Epithelial cell of proximal tubule (primary cell): ENCODE data around the gene PODXL. TPM values are rescaled to one million over a fixed set of nuclear protein-coding genes. Genes with fewer than 3 reads are reported as not detected.
A peak's percentile ranks its signal among the peaks of the same experiment; 100 is the strongest.

Source experiments
- DNase-seq: peaks from one replicate; pipeline ENCODE4 v3.0.0-alpha.2; 2011; ENCODE audit warnings: low read depth
- H3K4me3 ChIP-seq: 2 replicates; pipeline ENCODE4 v1.5.1; 2011; ENCODE audit warnings: low read depth, mild to moderate bottlenecking, low read length
- total RNA-seq: library from RNA; depleted of rRNA; stranded (reverse); fragments of >200 nt; gene quantifications from 2 replicates; pipeline ENCODE4 v1.2.3, GENCODE V29; 2015
- TF ChIP-seq, protein P1 (sequence below): conservative IDR thresholded peaks from 2 replicates; pipeline ENCODE4 v1.5.1; 2012; ENCODE audit warnings: low read depth, mild to moderate bottlenecking, low read length

The PODXL gene
- total RNA-seq, 1 donor from 2014 or later: 26.3 TPM

DNA sequence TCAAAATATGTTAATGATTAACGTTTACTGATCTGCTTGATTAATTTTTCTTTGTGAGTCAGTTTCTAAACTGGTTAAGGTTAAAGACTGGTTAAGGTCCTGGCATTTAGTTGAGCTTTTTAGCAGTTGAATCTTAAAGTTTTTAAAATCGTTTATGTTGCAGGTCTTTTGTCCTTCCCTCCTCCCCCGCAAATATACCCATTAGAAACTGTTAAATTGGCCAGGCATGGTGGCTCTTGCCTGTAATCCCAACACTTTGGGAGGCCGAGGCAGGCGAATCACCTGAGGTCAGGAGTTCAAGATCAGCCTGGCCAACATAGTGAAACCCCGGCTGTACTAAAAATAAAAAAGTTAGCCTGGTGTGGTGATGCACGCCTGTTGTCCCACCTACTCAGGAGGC, 100.9 kb downstream of the PODXL start:
- TF ChIP-seq, protein P1, sequence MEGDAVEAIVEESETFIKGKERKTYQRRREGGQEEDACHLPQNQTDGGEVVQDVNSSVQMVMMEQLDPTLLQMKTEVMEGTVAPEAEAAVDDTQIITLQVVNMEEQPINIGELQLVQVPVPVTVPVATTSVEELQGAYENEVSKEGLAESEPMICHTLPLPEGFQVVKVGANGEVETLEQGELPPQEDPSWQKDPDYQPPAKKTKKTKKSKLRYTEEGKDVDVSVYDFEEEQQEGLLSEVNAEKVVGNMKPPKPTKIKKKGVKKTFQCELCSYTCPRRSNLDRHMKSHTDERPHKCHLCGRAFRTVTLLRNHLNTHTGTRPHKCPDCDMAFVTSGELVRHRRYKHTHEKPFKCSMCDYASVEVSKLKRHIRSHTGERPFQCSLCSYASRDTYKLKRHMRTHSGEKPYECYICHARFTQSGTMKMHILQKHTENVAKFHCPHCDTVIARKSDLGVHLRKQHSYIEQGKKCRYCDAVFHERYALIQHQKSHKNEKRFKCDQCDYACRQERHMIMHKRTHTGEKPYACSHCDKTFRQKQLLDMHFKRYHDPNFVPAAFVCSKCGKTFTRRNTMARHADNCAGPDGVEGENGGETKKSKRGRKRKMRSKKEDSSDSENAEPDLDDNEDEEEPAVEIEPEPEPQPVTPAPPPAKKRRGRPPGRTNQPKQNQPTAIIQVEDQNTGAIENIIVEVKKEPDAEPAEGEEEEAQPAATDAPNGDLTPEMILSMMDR: no peak

DNA sequence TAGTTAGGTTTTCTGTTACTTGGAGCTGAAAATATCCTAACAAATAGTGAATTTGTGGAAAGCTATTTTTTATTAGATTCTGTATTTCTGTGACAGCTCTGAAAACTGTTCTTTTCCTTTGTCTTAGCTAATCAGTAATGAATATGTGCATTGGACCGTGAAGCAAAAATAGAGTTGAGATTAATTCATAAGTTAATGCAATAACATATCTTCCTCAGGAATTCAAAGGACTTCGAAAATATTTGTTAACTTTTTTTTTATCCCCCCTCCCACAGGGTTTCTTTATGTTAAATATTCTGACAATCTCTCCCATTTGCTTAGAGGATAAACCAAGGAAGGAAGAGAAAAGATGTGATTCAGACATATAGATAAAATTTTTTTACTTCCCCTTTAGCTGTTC, 101.4 kb downstream of the PODXL start:
- TF ChIP-seq, protein P1: no peak
- H3K4me3 ChIP-seq: peak overlapping the region; percentile 0
- peak; percentile 32 for DNase-seq

More for the DNA sequence above, 100.9 kb downstream of the PODXL start:
- peak overlapping the region; percentile 27 for H3K4me3 ChIP-seq
- DNase-seq: peak; percentile 51

DNA sequence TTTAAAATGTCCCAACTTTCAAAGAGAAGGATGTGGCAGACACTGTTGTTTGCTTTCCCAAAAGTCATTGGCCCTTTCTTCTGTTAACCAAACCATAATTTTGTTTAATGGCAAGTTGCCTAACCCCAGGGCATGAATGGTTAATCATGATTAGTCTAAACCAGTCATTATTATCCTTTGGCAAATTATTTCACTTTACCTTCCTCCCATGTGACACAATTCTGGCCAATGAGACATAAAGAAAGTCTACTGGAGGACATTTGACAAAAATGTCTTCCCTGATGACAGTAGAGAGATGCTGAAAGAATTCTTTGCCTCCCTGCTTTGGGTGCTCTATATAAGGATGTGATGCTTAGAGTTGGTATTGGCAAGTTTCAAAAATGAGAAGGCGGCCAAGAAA, 101.9 kb downstream of the PODXL start:
- TF ChIP-seq, protein P1: no peak
- no peak overlapping the region for H3K4me3 ChIP-seq
- no peak for DNase-seq

Other genes starting within 250 kb of the PODXL start
- gene MKLN1, start 228.8 kb downstream of the PODXL start, total RNA-seq: 14.7 and 15.2 TPM in 2 replicates